Osteocyte (in vitro differentiated cells): Measurements from ENCODE around the gene KCNIP4. TPM values are rescaled to one million over a fixed set of nuclear protein-coding genes. Genes with fewer than 3 reads are reported as not detected.

Experiments
- DNase-seq: peaks from one replicate; pipeline ENCODE4 v3.0.0; 2021; ENCODE audit warnings: mixed read lengths; ENCODE audit not compliant: unreplicated experiment; ENCODE audit errors: extremely low spot score
- H3K27ac Mint-ChIP-seq: one replicate; pipeline ENCODE4 v1.8.0; 2021; ENCODE audit warnings: mild to moderate bottlenecking, mixed read lengths; ENCODE audit not compliant: unreplicated experiment
- H3K27me3 Mint-ChIP-seq: one replicate; pipeline ENCODE4 v1.8.0; 2021; ENCODE audit warnings: mixed read lengths; ENCODE audit not compliant: unreplicated experiment
- H3K36me3 Mint-ChIP-seq: one replicate; pipeline ENCODE4 v1.8.0; 2021; ENCODE audit warnings: mixed read lengths; ENCODE audit not compliant: unreplicated experiment
- H3K4me1 Mint-ChIP-seq: one replicate; pipeline ENCODE4 v1.8.0; 2021; ENCODE audit warnings: mixed read lengths; ENCODE audit not compliant: unreplicated experiment
- H3K4me3 Mint-ChIP-seq: one replicate; pipeline ENCODE4 v1.8.0; 2021; ENCODE audit warnings: mild to moderate bottlenecking, moderate library complexity, mixed read lengths; ENCODE audit not compliant: unreplicated experiment
- H3K9me3 Mint-ChIP-seq: one replicate; pipeline ENCODE4 v1.8.0; 2021; ENCODE audit warnings: mixed read lengths; ENCODE audit not compliant: unreplicated experiment
- CTCF ChIP-seq: fragments of 200-600 bp; sonication (generic); IDR thresholded peaks from 2 replicates; pipeline ENCODE4 v1.5.0; 2021; ENCODE audit warnings: antibody characterized with exemption, mild to moderate bottlenecking, moderate library complexity
- total RNA-seq: library from RNA; stranded (reverse); gene quantifications from 2 replicates; pipeline ENCODE4 v1.2.1, GENCODE V29; 2021

Gene KCNIP4
- total RNA-seq, 1 donor from 2014 or later, result 0.24 TPM

- no peak for TF ChIP-seq CTCF
- no peaks in the 10 kb centered on the region for H3K27me3 Mint-ChIP-seq
- H3K4me3 Mint-ChIP-seq, result no peak overlapping the region
- H3K36me3 Mint-ChIP-seq, result no peaks in the 10 kb centered on the region
- H3K27ac Mint-ChIP-seq, result no peak overlapping the region
- DNase-seq, result no peak
- no peaks in the 10 kb centered on the region for H3K4me1 Mint-ChIP-seq
- H3K9me3 Mint-ChIP-seq, result peaks cover 4% of the 10 kb centered on the region
Measured at GRCh38 chr4:21209860-21210259, 738.7 kb downstream of the KCNIP4 start.

- H3K27ac Mint-ChIP-seq, result no peak overlapping the region
- H3K9me3 Mint-ChIP-seq, result peaks cover 22% of the 10 kb centered on the region
- TF ChIP-seq CTCF, result no peak
- no peaks in the 10 kb centered on the region for H3K4me1 Mint-ChIP-seq
- no peak for DNase-seq
- no peaks in the 10 kb centered on the region for H3K27me3 Mint-ChIP-seq
- no peaks in the 10 kb centered on the region for H3K36me3 Mint-ChIP-seq
- no peak overlapping the region for H3K4me3 Mint-ChIP-seq
Measured at GRCh38 chr4:21205821-21206531, 742.6 kb downstream of the KCNIP4 start.

GRCh38 chr4:21203416-21203815, 745.2 kb downstream of the KCNIP4 start:
- H3K27me3 Mint-ChIP-seq, result no peaks in the 10 kb centered on the region
- no peak overlapping the region for H3K4me3 Mint-ChIP-seq
- no peak overlapping the region for H3K27ac Mint-ChIP-seq
- no peak for DNase-seq
- H3K9me3 Mint-ChIP-seq, result peaks cover 22% of the 10 kb centered on the region
- no peak for TF ChIP-seq CTCF
- no peaks in the 10 kb centered on the region for H3K36me3 Mint-ChIP-seq
- no peaks in the 10 kb centered on the region for H3K4me1 Mint-ChIP-seq

- H3K4me1 Mint-ChIP-seq, result no peaks in the 10 kb centered on the region
- peaks cover 22% of the 10 kb centered on the region for H3K9me3 Mint-ChIP-seq
Measured at GRCh38 chr4:21202959-21203358, 745.6 kb downstream of the KCNIP4 start.

GRCh38 chr4:21198683-21199082, 749.9 kb downstream of the KCNIP4 start:
- Mint-ChIP-seq H3K4me3 (no peak overlapping the region), H3K27me3 (no peaks in the 10 kb centered on the region), H3K27ac (no peak overlapping the region), H3K4me1 (no peaks in the 10 kb centered on the region), H3K9me3 (peaks cover 32% of the 10 kb centered on the region), H3K36me3 (no peaks in the 10 kb centered on the region)
- no peak for DNase-seq
- TF ChIP-seq CTCF, result no peak

More at GRCh38 chr4:21202959-21203358, 745.6 kb downstream of the KCNIP4 start:
- Mint-ChIP-seq H3K27me3 (no peaks in the 10 kb centered on the region), H3K4me3 (no peak overlapping the region), H3K36me3 (no peaks in the 10 kb centered on the region), H3K27ac (no peak overlapping the region)
- no peak for TF ChIP-seq CTCF
- DNase-seq, result no peak
